Small intestine (tissue), 7 donors: ENCODE results near the gene NKTR. TPM values are rescaled to one million over a fixed set of nuclear protein-coding genes. Genes with fewer than 3 reads are reported as not detected.
"Not testable (repeated sequence)": the region's sequence is repeated elsewhere in the genome, so short reads cannot be mapped to it uniquely, and the experiment has no call there.

Experiments used
- DNase-seq, 2 donors: peaks; one replicate each; pipeline versions ENCODE4 v3.0.0 to v3.0.0-alpha.2; 2013
- FAIRE-seq: peaks from 2 replicates; lab custom pipeline; 2012; peaks lifted over from hg19 to GRCh38; lab: Jason Lieb, UNC
- H3K27ac ChIP-seq, 3 donors: one replicate each; pipeline ENCODE4 v1.5.1; 2013; ENCODE audit warnings: low read length in 2 of 3, mild to moderate bottlenecking in 2 of 3, control low read depth in 1 of 3, inconsistent platforms in 1 of 3, low read depth in 1 of 3, moderate library complexity in 1 of 3
- H3K27me3 ChIP-seq, 3 donors: one replicate each; pipeline ENCODE4 v1.6.1; 2013; ENCODE audit warnings: low read length in 3 of 3, inconsistent platforms in 1 of 3; ENCODE audit not compliant: control insufficient read depth in 3 of 3, insufficient read depth in 3 of 3
- H3K36me3 ChIP-seq, 3 donors: one replicate each; pipeline ENCODE4 v1.6.1; 2013; ENCODE audit warnings: low read length in 3 of 3, inconsistent platforms in 1 of 3, low read depth in 1 of 3, mild to moderate bottlenecking in 1 of 3, moderate library complexity in 1 of 3; ENCODE audit not compliant: control insufficient read depth in 3 of 3, insufficient read depth in 2 of 3
- H3K4me1 ChIP-seq, 3 donors: one replicate each; pipeline ENCODE4 v1.6.1; 2013; ENCODE audit warnings: low read length in 2 of 3, inconsistent platforms in 1 of 3, low read depth in 1 of 3, mild to moderate bottlenecking in 1 of 3, moderate library complexity in 1 of 3; ENCODE audit not compliant: control insufficient read depth in 3 of 3, insufficient read depth in 2 of 3
- H3K4me3 ChIP-seq, 3 donors: one replicate each; pipeline ENCODE4 v1.5.1; 2013; ENCODE audit warnings: low read length in 3 of 3, control low read depth in 1 of 3, inconsistent platforms in 1 of 3, low read depth in 1 of 3, mild to moderate bottlenecking in 1 of 3, moderate library complexity in 1 of 3
- H3K9me3 ChIP-seq, 2 donors: one replicate each; pipeline ENCODE4 v1.6.1; 2013; ENCODE audit warnings: low read depth in 1 of 2, low read length in 1 of 2; ENCODE audit not compliant: control insufficient read depth in 2 of 2, insufficient read depth in 1 of 2
- WGBS, 3 donors: extraction: QIAGEN DNeasy Blood & Tissue Kit; methylation state at CpG; one replicate each; pipeline ENCODE4 v1.1.7; 2013; 5-methylcytosine and 5-hydroxymethylcytosine counted together
- polyA plus RNA-seq, 4 donors: library from polyadenylated mRNA; stranded (reverse) in 3 of 4; unstranded in 1 of 4; fragments of 200-250 nt in 3 of 4; fragments of 120-200 nt in 1 of 4; gene quantifications; one replicate each; pipeline versions ENCODE4 v1.2.1 to v1.2.3, GENCODE V29; 2013
- donor health status: healthy with polysubstance abuse.
- donor health status: control.
- donor health status: control.
- donor health status: Bipolar disorder and iron deficiency.
- donor health status: healthy.

NKTR gene
- polyA plus RNA-seq, 4 donors, result 11.3 to 122 (median 18.3) TPM

- 91 to 94% (median 93%) methylated on average over 20 of the region's 20 CpGs for WGBS, 3 donors
- Histone ChIP-seq H3K36me3 (peaks cover 0 to 6% (median 3%) of the 10 kb centered on the region in 3 donors), H3K4me1 (peaks cover 0 to 12% (median 7%) of the 10 kb centered on the region in 3 donors), H3K9me3 (no peaks in the 10 kb centered on the region), H3K27me3 (no peaks in the 10 kb centered on the region), H3K4me3 (no peak overlapping the region), H3K27ac (peak overlapping the region; percentile 44 to 88 (median 58))
- DNase-seq (no peak), FAIRE-seq (no peak)
These were observed 10.9 kb upstream of the NKTR start for GRCh38 chr3:42589382-42590109.

GRCh38 chr3:42590989-42591756 is 9.3 kb upstream of the NKTR start:
- Histone ChIP-seq H3K27me3 (no peaks in the 10 kb centered on the region), H3K4me3 (peak overlapping the region; percentile 52 to 89 (median 66)), H3K9me3 (no peaks in the 10 kb centered on the region), H3K4me1 (peaks cover 0 to 12% (median 7%) of the 10 kb centered on the region in 3 donors), H3K27ac (peak overlapping the region in 2 of 3 donors; percentile 80 to 88), H3K36me3 (peaks cover 3 to 6% (median 3%) of the 10 kb centered on the region in 3 donors)
- DNase-seq, result peak; percentile 20 to 43
- FAIRE-seq, result no peak
- WGBS, 3 donors, result 4 to 9% (median 7%) methylated on average over 39 to 44 of the region's 44 CpGs

- peak in 1 of 2 donors; percentile 40 for DNase-seq
- Histone ChIP-seq H3K9me3 (no peaks in the 10 kb centered on the region), H3K4me1 (peaks cover 0 to 12% (median 7%) of the 10 kb centered on the region in 3 donors), H3K4me3 (peak overlapping the region in 2 of 3 donors; percentile 66 to 89), H3K27ac (peak overlapping the region in 2 of 3 donors; percentile 80 to 88), H3K36me3 (peaks cover 3 to 6% (median 3%) of the 10 kb centered on the region in 3 donors), H3K27me3 (no peaks in the 10 kb centered on the region)
- FAIRE-seq, result no peak
- WGBS, 3 donors, result 64 to 75% (median 67%) methylated on average over 4 of the region's 4 CpGs
These were observed 8.7 kb upstream of the NKTR start for GRCh38 chr3:42591811-42592210.

GRCh38 chr3:42593635-42594034 is 6.9 kb upstream of the NKTR start:
- 89 to 100% (median 98%) methylated on average over 1 of the region's 1 CpG for WGBS, 3 donors
- DNase-seq, result no peak
- Histone ChIP-seq H3K9me3 (no peaks in the 10 kb centered on the region), H3K4me3 (no peak overlapping the region), H3K4me1 (peaks cover 0 to 12% (median 7%) of the 10 kb centered on the region in 3 donors), H3K36me3 (peaks cover 3 to 8% (median 3%) of the 10 kb centered on the region in 3 donors), H3K27ac (peak overlapping the region in 1 of 3 donors; percentile 47), H3K27me3 (no peaks in the 10 kb centered on the region)
- no peak for FAIRE-seq

- H3K27ac ChIP-seq, result no peak overlapping the region
- DNase-seq (no peak), FAIRE-seq (no peak)
- peaks cover 0 to 7% (median 7%) of the 10 kb centered on the region in 3 donors for H3K4me1 ChIP-seq
- H3K27me3 ChIP-seq, result no peaks in the 10 kb centered on the region
- no peak overlapping the region for H3K4me3 ChIP-seq
- H3K36me3 ChIP-seq, result peaks cover 3 to 8% (median 3%) of the 10 kb centered on the region in 3 donors
- WGBS, 3 donors, result 84 to 98% (median 96%) methylated on average over 4 of the region's 4 CpGs
- no peaks in the 10 kb centered on the region for H3K9me3 ChIP-seq
These were observed 4.8 kb upstream of the NKTR start for GRCh38 chr3:42595682-42596081.

- H3K36me3 ChIP-seq, H3K9me3 ChIP-seq, H3K27ac ChIP-seq, H3K4me1 ChIP-seq, H3K27me3 ChIP-seq, DNase-seq, H3K4me3 ChIP-seq, FAIRE-seq: not testable (repeated sequence)
- 94 to 99% (median 97%) methylated on average over 7 of the region's 7 CpGs for WGBS, 3 donors
These were observed 3.4 kb upstream of the NKTR start for GRCh38 chr3:42597098-42597497.

- Histone ChIP-seq H3K9me3 (no peaks in the 10 kb centered on the region), H3K4me1 (peaks cover 0 to 7% (median 3%) of the 10 kb centered on the region in 3 donors), H3K36me3 (peaks cover 0 to 13% (median 2%) of the 10 kb centered on the region in 3 donors), H3K4me3 (peak overlapping the region; percentile 77 to 95 (median 85)), H3K27me3 (no peaks in the 10 kb centered on the region), H3K27ac (peak overlapping the region; percentile 90 to 95 (median 91))
- FAIRE-seq, result no peak
- DNase-seq, result peak; percentile 70 to 80
- WGBS, 3 donors, result 0 to 1% (median 0%) methylated on average over 29 to 31 of the region's 31 CpGs
These were observed 631 bp downstream of the NKTR start for GRCh38 chr3:42600958-42601675.
